Fibroblast of lung (primary cell): ENCODE data around the gene NDUFS8. TPM values are rescaled to one million over a fixed set of nuclear protein-coding genes. Genes with fewer than 3 reads are reported as not detected.

Experiments
- DNase-seq, 2 donors: peaks; one replicate each; pipeline versions ENCODE4 v3.0.0 to v3.0.0-alpha.2; 2010; ENCODE audit warnings: low read depth in 2 of 2
- H2AFZ ChIP-seq: 2 replicates; pipeline ENCODE4 v1.5.1; 2012; ENCODE audit warnings: low read length, control low read depth, inconsistent platforms
- H3K27ac ChIP-seq: 2 replicates; pipeline ENCODE4 v1.5.1; 2011; ENCODE audit warnings: low read length, control low read depth; ENCODE audit not compliant: insufficient read depth
- H3K27me3 ChIP-seq: 2 replicates; pipeline ENCODE4 v1.5.1; 2011; ENCODE audit warnings: mild to moderate bottlenecking, low read length; ENCODE audit not compliant: control insufficient read depth, insufficient read depth
- H3K36me3 ChIP-seq: 2 replicates; pipeline ENCODE4 v1.5.1; 2011; ENCODE audit warnings: low read length; ENCODE audit not compliant: control insufficient read depth, insufficient read depth
- H3K4me1 ChIP-seq: 2 replicates; pipeline ENCODE4 v1.5.1; 2011; ENCODE audit warnings: low read length; ENCODE audit not compliant: control insufficient read depth, insufficient read depth; ENCODE audit errors: extremely low read depth
- H3K4me2 ChIP-seq: 2 replicates; pipeline ENCODE4 v1.5.1; 2011; ENCODE audit warnings: low read length, control low read depth; ENCODE audit not compliant: insufficient read depth; ENCODE audit errors: extremely low read depth
- H3K4me3 ChIP-seq, 4 experiments: fragments of 200-600 bp in 1 of 4; sonication (generic) in 1 of 4; replicated peaks in 1 of 4; 2 replicates each; pipeline ENCODE4 v1.5.1; 2011 to 2016; ENCODE audit warnings: low read length in 4 of 4, low read depth in 3 of 4, mild to moderate bottlenecking in 3 of 4, control low read depth in 2 of 4, inconsistent platforms in 1 of 4, mixed read lengths in 1 of 4; ENCODE audit not compliant: insufficient read depth in 1 of 4; ENCODE audit errors: control extremely low read depth in 1 of 4
- H3K79me2 ChIP-seq: 2 replicates; pipeline ENCODE4 v1.5.1; 2012; ENCODE audit warnings: mild to moderate bottlenecking, low read length, inconsistent platforms; ENCODE audit not compliant: control insufficient read depth, insufficient read depth
- H3K9ac ChIP-seq: 2 replicates; pipeline ENCODE4 v1.5.1; 2011; ENCODE audit warnings: mild to moderate bottlenecking, low read length, control low read depth; ENCODE audit not compliant: insufficient read depth
- H3K9me3 ChIP-seq: 2 replicates; pipeline ENCODE4 v1.5.1; 2012; ENCODE audit warnings: low read depth, low read length; ENCODE audit not compliant: control insufficient read depth, insufficient read depth
- H4K20me1 ChIP-seq: 2 replicates; pipeline ENCODE4 v1.5.1; 2011; ENCODE audit warnings: low read length; ENCODE audit not compliant: control insufficient read depth, insufficient read depth; ENCODE audit errors: extremely low read depth
- EZH2 ChIP-seq: IDR thresholded peaks from 2 replicates; pipeline ENCODE4 v1.5.1; 2012; ENCODE audit warnings: low read length, control low read depth, mild to moderate bottlenecking; ENCODE audit errors: missing control alignments
- polyA plus RNA-seq, 2 donors: library from polyadenylated mRNA; depleted of rRNA in 1 of 2; stranded (reverse) in 1 of 2; unstranded in 1 of 2; fragments of >200 nt; gene quantifications; 2 replicates each; pipeline ENCODE4 v1.2.1, GENCODE V29; 2011 to 2012; ENCODE audit warnings: missing spikeins in 1 of 2
- total RNA-seq: library from RNA; depleted of rRNA; stranded (reverse); fragments of >200 nt; gene quantifications from 2 replicates; pipeline ENCODE4 v1.2.1, GENCODE V29; 2014
- TF ChIP-seq, protein P1 (sequence below), 2 donors: IDR thresholded peaks in 1 of 2; conservative IDR thresholded peaks in 1 of 2; 1 replicate in 1 of 2; 2 replicates in 1 of 2; pipeline ENCODE4 v1.5.1; 2011 to 2012; ENCODE audit warnings: low read length in 2 of 2, control low read depth in 1 of 2, inconsistent platforms in 1 of 2, low read depth in 1 of 2, mild to moderate bottlenecking in 1 of 2

Gene NDUFS8
- total and polyA plus RNA-seq, 2 donors (not counting 1 experiment from before 2014, with no cell fraction given): 36.3 to 148 TPM

DNA sequence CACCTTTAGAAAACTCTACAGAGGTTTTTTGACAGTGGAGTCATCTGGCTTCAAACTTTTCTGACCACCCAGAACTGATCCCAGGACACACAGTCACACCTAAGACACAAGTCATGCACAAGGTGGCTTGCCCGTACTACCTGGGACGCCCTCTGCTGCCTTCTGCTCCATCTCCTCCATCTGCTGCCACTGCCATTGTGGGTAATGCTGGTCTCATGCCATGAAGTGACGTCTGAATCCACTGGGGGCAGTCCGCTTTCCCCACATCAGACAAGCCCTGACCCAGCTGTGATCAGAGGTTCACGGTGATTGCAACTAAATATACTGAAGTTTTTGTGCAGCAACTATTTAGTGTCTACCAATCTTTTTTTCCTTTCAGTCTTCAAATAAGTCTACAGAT is 5.4 kb upstream of the NDUFS8 start:
- H4K20me1 ChIP-seq: no peaks in the 10 kb centered on the region
- H3K27ac ChIP-seq: no peak overlapping the region
- no peaks in the 10 kb centered on the region for H3K27me3 ChIP-seq
- H2AFZ ChIP-seq: no peak overlapping the region
- H3K9ac ChIP-seq: no peak overlapping the region
- H3K79me2 ChIP-seq: peaks cover 2% of the 10 kb centered on the region
- peaks cover 12% of the 10 kb centered on the region for H3K36me3 ChIP-seq
- DNase-seq: no peak
- peaks cover 12% of the 10 kb centered on the region for H3K4me1 ChIP-seq
- no peak overlapping the region for H3K4me2 ChIP-seq
- H3K9me3 ChIP-seq: no peaks in the 10 kb centered on the region
- TF ChIP-seq, protein P1, sequence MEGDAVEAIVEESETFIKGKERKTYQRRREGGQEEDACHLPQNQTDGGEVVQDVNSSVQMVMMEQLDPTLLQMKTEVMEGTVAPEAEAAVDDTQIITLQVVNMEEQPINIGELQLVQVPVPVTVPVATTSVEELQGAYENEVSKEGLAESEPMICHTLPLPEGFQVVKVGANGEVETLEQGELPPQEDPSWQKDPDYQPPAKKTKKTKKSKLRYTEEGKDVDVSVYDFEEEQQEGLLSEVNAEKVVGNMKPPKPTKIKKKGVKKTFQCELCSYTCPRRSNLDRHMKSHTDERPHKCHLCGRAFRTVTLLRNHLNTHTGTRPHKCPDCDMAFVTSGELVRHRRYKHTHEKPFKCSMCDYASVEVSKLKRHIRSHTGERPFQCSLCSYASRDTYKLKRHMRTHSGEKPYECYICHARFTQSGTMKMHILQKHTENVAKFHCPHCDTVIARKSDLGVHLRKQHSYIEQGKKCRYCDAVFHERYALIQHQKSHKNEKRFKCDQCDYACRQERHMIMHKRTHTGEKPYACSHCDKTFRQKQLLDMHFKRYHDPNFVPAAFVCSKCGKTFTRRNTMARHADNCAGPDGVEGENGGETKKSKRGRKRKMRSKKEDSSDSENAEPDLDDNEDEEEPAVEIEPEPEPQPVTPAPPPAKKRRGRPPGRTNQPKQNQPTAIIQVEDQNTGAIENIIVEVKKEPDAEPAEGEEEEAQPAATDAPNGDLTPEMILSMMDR (conservative IDR thresholded peaks at IDR 0.05 in 1 of 2, IDR thresholded peaks at IDR 0.05 in 1 of 2; ENCODE audit: low read depth in 1 of 2, low read length in 2 of 2): no peak
- no peak for TF ChIP-seq EZH2
- H3K4me3 ChIP-seq: no peak overlapping the region

DNA sequence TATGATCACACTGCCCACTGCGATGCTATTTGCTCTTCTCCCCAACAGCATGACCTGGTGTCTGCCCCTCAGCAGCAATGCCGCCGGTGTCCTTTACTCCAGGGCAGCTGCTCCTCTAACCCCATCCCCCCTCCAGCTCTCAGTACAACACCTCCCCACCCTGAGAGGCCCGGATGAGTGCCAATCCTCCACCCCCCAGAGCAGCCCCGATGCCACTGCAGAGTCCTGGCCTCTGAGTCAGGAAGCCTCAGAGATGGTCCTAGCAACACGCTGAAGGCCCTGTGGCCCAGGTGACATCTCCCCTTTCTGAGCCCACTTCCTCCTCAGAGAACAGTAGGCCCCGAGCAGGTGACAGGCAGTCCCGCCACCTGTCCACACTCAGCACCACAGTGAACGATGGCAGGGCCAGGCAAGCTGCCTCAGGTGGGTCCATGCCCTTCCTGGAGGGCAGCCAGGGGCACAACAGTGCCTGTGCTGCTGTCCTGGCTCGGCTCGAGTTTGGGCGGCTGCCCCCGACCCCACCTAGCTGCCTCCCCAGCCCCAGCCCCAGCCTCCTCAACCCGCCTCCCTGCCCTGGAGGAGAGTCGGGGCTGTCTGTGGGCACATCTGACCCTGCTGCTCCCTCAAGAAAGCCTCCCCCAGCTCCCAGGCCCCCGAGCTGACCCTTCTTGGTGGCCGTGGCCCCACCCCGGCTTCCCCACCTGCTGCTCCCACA is 3.9 kb upstream of the NDUFS8 start:
- Histone ChIP-seq H2AFZ (no peak overlapping the region), H3K4me3 (no peak overlapping the region), H3K79me2 (peaks cover 10% of the 10 kb centered on the region), H3K9me3 (no peaks in the 10 kb centered on the region), H3K36me3 (peaks cover 10% of the 10 kb centered on the region), H4K20me1 (no peaks in the 10 kb centered on the region), H3K27ac (no peak overlapping the region), H3K9ac (no peak overlapping the region), H3K4me1 (peaks cover 12% of the 10 kb centered on the region), H3K27me3 (no peaks in the 10 kb centered on the region), H3K4me2 (no peak overlapping the region)
- no peak for TF ChIP-seq EZH2
- TF ChIP-seq, protein P1 (conservative IDR thresholded peaks at IDR 0.05 in 1 of 2, IDR thresholded peaks at IDR 0.05 in 1 of 2; ENCODE audit: low read depth in 1 of 2, low read length in 2 of 2): no peak
- DNase-seq: no peak

DNA sequence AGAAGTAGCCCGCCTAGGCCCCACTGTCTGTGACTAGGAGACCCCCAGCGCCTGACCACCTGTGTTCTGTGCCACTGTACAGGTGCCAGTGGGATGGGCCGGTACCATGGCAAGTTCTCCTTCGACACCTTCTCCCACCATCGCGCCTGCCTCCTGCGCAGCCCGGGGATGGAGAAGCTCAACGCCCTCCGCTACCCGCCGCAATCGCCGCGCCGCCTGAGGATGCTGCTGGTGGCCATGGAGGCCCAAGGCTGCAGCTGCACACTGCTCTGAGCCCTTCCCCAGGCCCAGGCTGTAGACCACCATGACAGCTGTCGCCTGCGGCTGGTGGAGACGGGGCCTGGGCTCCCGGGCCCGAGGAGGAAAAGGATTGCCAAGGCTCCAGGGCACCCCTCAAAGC is 2.8 kb upstream of the NDUFS8 start:
- H3K79me2 ChIP-seq: peaks cover 15% of the 10 kb centered on the region
- H3K36me3 ChIP-seq: peaks cover 10% of the 10 kb centered on the region
- H3K27me3 ChIP-seq: no peaks in the 10 kb centered on the region
- no peak for TF ChIP-seq EZH2
- TF ChIP-seq, protein P1 (conservative IDR thresholded peaks at IDR 0.05 in 1 of 2, IDR thresholded peaks at IDR 0.05 in 1 of 2; ENCODE audit: low read depth in 1 of 2, low read length in 2 of 2): no peak
- H3K9me3 ChIP-seq: no peaks in the 10 kb centered on the region
- no peak overlapping the region for H3K4me3 ChIP-seq
- peak overlapping the region; percentile 51 for H3K9ac ChIP-seq
- H2AFZ ChIP-seq: no peak overlapping the region
- H4K20me1 ChIP-seq: no peaks in the 10 kb centered on the region
- peaks cover 12% of the 10 kb centered on the region for H3K4me1 ChIP-seq
- H3K27ac ChIP-seq: peak overlapping the region; percentile 75
- no peak overlapping the region for H3K4me2 ChIP-seq
- DNase-seq: no peak
